Gastrocnemius medialis (tissue), 4 donors: ENCODE data around the gene GPR152. TPM values are rescaled to one million over a fixed set of nuclear protein-coding genes. Genes with fewer than 3 reads are reported as not detected.

ENCODE experiments used
- ATAC-seq, 2 donors: fragments of 150-250 bp; one replicate each; pipeline ENCODE4 v1.9.1; 2016
- DNase-seq, 2 donors: peaks; one replicate each; pipeline ENCODE4 v3.0.0-alpha.2; 2019
- H3K27ac ChIP-seq, 4 donors: fragments of 200-600 bp; sonication (generic); 1 replicate in 1 of 4; 2 replicates in 3 of 4; pipeline ENCODE4 v1.5.1; 2016 to 2018; ENCODE audit warnings: mild to moderate bottlenecking in 2 of 4, moderate library complexity in 1 of 4
- H3K27me3 ChIP-seq, 3 donors: fragments of 200-600 bp; sonication (generic) in 2 of 3; 1 replicate in 1 of 3; 2 replicates in 2 of 3; pipeline versions ENCODE4 v1.5.1 to v1.6.0; 2016 to 2019; ENCODE audit warnings: mild to moderate bottlenecking in 1 of 3, moderate library complexity in 1 of 3
- H3K36me3 ChIP-seq, 2 donors: fragments of 200-600 bp; sonication (generic) in 1 of 2; one replicate each; pipeline ENCODE4 v1.5.1; 2017 to 2018
- H3K4me1 ChIP-seq, 2 donors: fragments of 200-600 bp; sonication (generic) in 1 of 2; one replicate each; pipeline ENCODE4 v1.5.1; 2016 to 2017; ENCODE audit warnings: mild to moderate bottlenecking in 2 of 2
- H3K4me3 ChIP-seq, 4 donors: fragments of 200-600 bp; sonication (generic) in 3 of 4; 1 replicate in 1 of 4; 2 replicates in 3 of 4; pipeline ENCODE4 v1.5.1; 2016 to 2019; ENCODE audit warnings: mild to moderate bottlenecking in 2 of 4
- H3K9me3 ChIP-seq, 3 donors: fragments of 200-600 bp; sonication (generic) in 2 of 3; 1 replicate in 1 of 3; 2 replicates in 2 of 3; pipeline ENCODE4 v1.5.1; 2016 to 2019
- POLR2A ChIP-seq, 2 donors: fragments of 450-650 bp; IDR thresholded peaks; one replicate each; pipeline ENCODE4 v1.6.1; 2017; ENCODE audit warnings: antibody characterized with exemption in 2 of 2, mild to moderate bottlenecking in 2 of 2, moderate library complexity in 2 of 2
- in situ Hi-C, 4 donors: fragments of 200-750 bp; cut with MboI; loops; one replicate each; pipeline versions ENCODE4 v1.15.0 to v1.8.0; 2017; ENCODE audit warnings: low sequenced_read_pairs in 4 of 4
- intact Hi-C: fragments of 100-400 bp; cut with DNase I; formaldehyde crosslinking; loops from one replicate; pipeline ENCODE4 v1.15.1; 2023; ENCODE audit warnings: low total_unique reads
- total RNA-seq, 4 donors: library from RNA; depleted of rRNA; stranded (reverse); fragments of >200 nt; gene quantifications; one replicate each; pipeline versions ENCODE4 v1.1.0 to v1.2.3, GENCODE V29; 2016
- TF ChIP-seq, protein P1 (sequence below), 5 experiments: fragments of 450-650 bp in 3 of 5; fragments of 200-600 bp in 2 of 5; sonication (generic) in 2 of 5; IDR thresholded peaks in 4 of 5; conservative IDR thresholded peaks in 1 of 5; 1 replicate in 4 of 5; 2 replicates in 1 of 5; pipeline ENCODE4 v1.5.1; 2016 to 2019; ENCODE audit warnings: antibody characterized with exemption in 5 of 5, mild to moderate bottlenecking in 3 of 5, moderate library complexity in 3 of 5

Gene GPR152
- total RNA-seq, 4 donors from 2014 or later = not detected

DNA sequence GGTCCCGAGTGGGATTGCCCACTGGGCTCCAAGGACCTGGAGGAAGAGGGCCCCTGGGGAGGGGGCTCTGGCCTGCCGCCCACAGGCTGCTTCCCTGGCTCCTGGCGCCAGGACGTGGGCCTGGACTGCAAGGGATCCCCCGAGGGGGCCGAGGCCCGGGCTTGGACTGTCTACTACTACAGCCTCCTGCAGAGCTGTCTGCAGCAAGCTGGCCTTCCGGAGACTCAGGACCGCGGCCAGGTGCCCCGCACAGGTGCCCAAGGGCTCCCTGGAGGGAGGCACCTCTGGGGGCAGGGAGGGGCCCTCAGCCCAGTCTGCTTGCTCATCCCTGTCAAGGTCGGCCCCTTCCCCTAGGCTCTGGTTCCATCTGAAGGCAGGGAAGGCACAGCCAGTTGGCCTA lies 35.1 kb downstream of the GPR152 start:
- ATAC-seq = no peak
- DNase-seq = no peak
- no peaks in the 10 kb centered on the region for H3K36me3 ChIP-seq
- in situ Hi-C loops = no loop called here
- intact Hi-C loops = no loop called here
- H3K27me3 ChIP-seq = no peaks in the 10 kb centered on the region
- H3K4me1 ChIP-seq = peaks cover 46 to 57% of the 10 kb centered on the region in 2 donors
- H3K27ac ChIP-seq = peak overlapping the region; percentile 78 to 97 (median 87)
- no peak overlapping the region for H3K4me3 ChIP-seq
- H3K9me3 ChIP-seq = no peaks in the 10 kb centered on the region
- no peak for TF ChIP-seq POLR2A (IDR thresholded peaks at IDR 0.05)
- TF ChIP-seq, protein P1, sequence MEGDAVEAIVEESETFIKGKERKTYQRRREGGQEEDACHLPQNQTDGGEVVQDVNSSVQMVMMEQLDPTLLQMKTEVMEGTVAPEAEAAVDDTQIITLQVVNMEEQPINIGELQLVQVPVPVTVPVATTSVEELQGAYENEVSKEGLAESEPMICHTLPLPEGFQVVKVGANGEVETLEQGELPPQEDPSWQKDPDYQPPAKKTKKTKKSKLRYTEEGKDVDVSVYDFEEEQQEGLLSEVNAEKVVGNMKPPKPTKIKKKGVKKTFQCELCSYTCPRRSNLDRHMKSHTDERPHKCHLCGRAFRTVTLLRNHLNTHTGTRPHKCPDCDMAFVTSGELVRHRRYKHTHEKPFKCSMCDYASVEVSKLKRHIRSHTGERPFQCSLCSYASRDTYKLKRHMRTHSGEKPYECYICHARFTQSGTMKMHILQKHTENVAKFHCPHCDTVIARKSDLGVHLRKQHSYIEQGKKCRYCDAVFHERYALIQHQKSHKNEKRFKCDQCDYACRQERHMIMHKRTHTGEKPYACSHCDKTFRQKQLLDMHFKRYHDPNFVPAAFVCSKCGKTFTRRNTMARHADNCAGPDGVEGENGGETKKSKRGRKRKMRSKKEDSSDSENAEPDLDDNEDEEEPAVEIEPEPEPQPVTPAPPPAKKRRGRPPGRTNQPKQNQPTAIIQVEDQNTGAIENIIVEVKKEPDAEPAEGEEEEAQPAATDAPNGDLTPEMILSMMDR (IDR thresholded peaks at IDR 0.05 in 4 of 5, conservative IDR thresholded peaks at IDR 0.05 in 1 of 5) = no peak

DNA sequence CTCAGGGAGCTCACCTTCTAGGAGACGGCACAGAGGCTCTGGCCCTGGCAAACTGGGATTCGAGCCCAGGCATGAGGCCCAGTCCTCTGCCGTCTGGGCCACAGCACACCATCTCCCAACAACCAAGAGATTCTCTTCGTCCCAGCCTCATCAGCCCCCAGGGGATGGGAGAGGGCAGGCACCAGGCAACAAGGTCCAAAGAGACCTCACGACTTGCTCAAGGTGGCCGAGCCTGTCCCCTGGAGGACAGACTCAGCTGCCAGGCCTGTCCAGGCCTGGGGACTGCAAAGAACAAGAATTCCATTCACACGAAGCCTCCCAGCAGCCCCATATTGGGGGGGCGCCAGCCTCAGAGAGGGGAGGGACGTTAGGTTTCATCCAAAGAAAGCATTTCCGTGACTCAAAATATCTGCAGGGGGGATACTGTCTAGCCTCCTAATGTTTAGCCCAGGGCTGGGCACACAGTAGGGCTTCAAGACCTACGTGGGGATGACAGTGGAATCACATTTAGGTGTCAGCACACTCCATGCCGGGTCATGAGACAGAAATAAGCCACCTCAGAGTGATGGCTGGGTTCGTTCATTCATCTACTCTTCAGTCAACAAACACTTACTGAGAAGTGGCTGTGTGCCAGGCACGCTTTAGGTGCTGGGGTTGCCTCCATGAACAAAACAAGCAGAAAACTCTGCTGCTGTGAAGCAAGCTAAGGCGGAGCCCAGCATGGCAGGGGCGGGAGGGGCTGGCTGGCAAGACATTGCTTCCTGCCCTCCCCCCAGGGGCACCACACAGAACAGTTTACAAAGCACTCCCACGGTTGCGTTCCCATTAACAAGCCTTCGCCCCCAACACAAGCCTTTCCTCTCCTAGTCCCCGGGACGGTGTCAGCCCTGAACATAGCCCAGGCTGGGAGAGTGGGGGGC lies 35.9 kb downstream of the GPR152 start:
- Histone ChIP-seq H3K27me3 (no peaks in the 10 kb centered on the region), H3K27ac (peak overlapping the region; percentile 78 to 97 (median 87)), H3K4me3 (no peak overlapping the region), H3K36me3 (no peaks in the 10 kb centered on the region), H3K4me1 (peaks cover 46 to 57% of the 10 kb centered on the region in 2 donors), H3K9me3 (no peaks in the 10 kb centered on the region)
- ATAC-seq = no peak
- TF ChIP-seq, protein P1 (IDR thresholded peaks at IDR 0.05 in 4 of 5, conservative IDR thresholded peaks at IDR 0.05 in 1 of 5) = no peak
- no peak for TF ChIP-seq POLR2A (IDR thresholded peaks at IDR 0.05)
- intact Hi-C loops (no loop called here), in situ Hi-C loops (no loop called here)
- no peak for DNase-seq

DNA sequence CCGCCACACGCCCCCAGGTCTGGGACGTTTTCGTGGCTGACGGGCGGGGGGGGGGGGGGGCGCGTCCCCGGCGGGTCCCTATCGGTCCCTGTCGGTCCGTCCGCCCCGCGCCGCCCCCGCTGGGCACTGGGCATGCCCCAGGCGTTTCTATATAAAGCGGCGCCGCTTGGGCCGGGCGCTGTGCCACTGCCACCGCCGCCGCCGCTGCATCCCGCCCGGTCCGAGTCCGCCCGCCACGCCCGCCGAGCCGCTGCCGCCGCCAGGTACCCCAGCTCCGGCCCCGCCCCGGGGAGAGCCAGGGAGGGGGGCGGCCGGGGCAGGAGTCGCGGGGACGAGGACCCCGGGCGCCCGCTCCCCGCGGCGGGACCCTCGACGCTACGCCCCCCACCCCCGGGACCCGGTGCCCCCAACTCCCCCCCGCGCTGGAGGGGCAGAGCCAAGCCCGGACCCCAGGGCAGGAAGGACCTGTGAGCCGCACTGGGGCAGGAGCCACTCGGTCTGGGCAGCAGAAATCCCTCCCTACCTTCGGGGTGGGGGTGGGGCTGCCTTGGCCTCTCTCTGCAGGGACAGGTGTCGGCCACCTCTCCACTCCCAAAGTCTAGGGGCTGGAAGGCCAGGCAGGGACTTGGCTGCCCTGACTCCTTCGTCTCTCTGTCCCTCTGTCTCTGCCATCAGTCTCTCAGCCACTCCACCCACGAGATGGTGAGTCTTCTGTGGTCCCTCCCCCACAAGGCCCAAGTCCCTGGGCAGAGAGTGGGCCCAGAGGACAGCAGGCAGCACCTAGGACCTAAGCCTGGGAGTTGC lies 36.8 kb downstream of the GPR152 start, which contains the start of gene CARNS1:
TSS of gene CARNS1 (plus strand) at position 178 of the 804 bp plus-strand sequence. CDS start at position 700, 522 bp downstream.
- peak in 1 of 2 donors; percentile 59 for DNase-seq
- ATAC-seq = peak in 1 of 2 donors; percentile 5
- Histone ChIP-seq H3K9me3 (no peaks in the 10 kb centered on the region), H3K4me1 (peaks cover 46 to 53% of the 10 kb centered on the region in 2 donors), H3K4me3 (peak within 1 kb of the TSS; percentile 40 to 56 (median 50)), H3K27me3 (peaks cover 2 to 7% (median 4%) of the 10 kb centered on the region in 3 donors), H3K27ac (peak within 1 kb of the TSS; percentile 78 to 97 (median 87)), H3K36me3 (no peaks in the 10 kb centered on the region)
- TF ChIP-seq, protein P1 (IDR thresholded peaks at IDR 0.05 in 4 of 5, conservative IDR thresholded peaks at IDR 0.05 in 1 of 5) = no peak
- no peak for TF ChIP-seq POLR2A (IDR thresholded peaks at IDR 0.05)
- intact Hi-C loops = no loop called here
- in situ Hi-C loops = no loop called here

DNA sequence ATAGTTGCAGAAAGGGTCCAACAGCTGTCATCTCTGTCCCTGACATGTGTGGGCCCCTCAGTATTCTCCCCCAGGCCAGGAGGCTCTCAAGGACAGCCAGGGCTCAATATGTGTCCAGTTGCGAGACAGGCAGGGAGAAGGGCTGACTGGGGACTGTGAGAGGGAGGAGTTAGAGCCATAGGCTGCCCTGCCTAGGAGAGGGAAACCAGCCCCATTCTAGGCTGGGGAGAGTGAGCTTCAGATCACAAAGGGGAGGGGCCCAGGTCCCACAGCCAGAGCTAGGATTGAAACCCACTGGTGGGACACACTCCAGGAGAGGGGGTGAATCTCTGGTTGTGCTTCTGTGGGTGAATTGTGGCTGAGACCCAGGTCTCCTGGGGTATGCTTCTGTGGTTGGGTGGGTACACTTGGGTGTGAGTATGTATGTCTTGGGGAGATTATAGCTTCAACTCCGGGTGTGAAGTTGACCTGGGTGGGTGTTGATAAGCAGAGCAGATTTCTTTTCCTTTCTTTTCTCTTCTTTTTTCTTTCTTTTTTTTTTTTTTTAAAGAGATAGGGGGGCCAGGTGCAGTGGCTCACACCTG lies 39.2 kb downstream of the GPR152 start:
- no peaks in the 10 kb centered on the region for H3K36me3 ChIP-seq
- H3K4me1 ChIP-seq = peaks cover 24 to 32% of the 10 kb centered on the region in 2 donors
- in situ Hi-C loops (no loop called here), intact Hi-C loops (no loop called here)
- no peak for DNase-seq
- no peak overlapping the region for H3K27ac ChIP-seq
- TF ChIP-seq POLR2A (IDR thresholded peaks at IDR 0.05) = no peak
- TF ChIP-seq, protein P1 (IDR thresholded peaks at IDR 0.05 in 4 of 5, conservative IDR thresholded peaks at IDR 0.05 in 1 of 5) = no peak
- H3K9me3 ChIP-seq = no peaks in the 10 kb centered on the region
- no peak for ATAC-seq
- peaks cover 17 to 25% (median 22%) of the 10 kb centered on the region in 3 donors for H3K27me3 ChIP-seq
- H3K4me3 ChIP-seq = no peak overlapping the region
